ENCODE data around the gene LMNA.

DNA sequence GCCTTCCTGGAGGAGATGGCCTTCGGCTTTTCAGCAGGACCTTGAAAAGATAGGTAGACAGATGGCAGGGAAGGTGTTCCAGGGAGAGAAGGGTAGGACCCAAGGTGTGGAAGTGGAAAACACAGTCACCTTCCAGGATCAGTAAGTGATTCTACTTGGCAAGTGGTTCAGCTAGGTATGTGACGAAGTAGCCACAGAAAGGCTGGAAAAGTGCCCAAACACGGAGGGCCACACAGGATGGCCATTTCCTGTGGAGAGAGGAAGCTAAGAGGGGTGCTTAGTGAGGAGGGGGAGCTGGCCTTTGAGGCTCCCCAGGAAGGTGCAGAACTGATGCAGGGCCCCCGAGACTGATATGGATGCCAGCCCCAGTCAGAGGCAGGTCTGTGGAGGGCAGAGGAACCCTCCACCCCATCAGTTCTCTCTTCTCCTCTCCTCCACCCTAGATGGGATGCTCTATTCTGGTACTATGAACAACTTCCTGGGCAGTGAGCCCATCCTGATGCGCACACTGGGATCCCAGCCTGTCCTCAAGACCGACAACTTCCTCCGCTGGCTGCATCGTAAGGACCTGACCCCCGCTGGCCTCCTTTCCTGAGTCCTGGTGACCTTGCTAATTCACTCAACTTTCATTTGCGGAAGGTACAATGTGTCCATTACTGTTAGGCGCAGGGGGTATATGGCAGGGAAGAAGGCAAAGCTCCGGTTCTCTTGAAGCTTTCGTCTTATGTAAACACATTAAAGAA lies 45.7 kb downstream of the LMNA start:
- no peak for TF ChIP-seq EZH2 (IDR thresholded peaks at IDR 0.05; ENCODE audit: borderline replicate concordance, low read depth, low read length, poor library complexity, severe bottlenecking)
- TF ChIP-seq, protein P1, sequence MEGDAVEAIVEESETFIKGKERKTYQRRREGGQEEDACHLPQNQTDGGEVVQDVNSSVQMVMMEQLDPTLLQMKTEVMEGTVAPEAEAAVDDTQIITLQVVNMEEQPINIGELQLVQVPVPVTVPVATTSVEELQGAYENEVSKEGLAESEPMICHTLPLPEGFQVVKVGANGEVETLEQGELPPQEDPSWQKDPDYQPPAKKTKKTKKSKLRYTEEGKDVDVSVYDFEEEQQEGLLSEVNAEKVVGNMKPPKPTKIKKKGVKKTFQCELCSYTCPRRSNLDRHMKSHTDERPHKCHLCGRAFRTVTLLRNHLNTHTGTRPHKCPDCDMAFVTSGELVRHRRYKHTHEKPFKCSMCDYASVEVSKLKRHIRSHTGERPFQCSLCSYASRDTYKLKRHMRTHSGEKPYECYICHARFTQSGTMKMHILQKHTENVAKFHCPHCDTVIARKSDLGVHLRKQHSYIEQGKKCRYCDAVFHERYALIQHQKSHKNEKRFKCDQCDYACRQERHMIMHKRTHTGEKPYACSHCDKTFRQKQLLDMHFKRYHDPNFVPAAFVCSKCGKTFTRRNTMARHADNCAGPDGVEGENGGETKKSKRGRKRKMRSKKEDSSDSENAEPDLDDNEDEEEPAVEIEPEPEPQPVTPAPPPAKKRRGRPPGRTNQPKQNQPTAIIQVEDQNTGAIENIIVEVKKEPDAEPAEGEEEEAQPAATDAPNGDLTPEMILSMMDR (conservative IDR thresholded peaks at IDR 0.05; ENCODE audit: low read depth, low read length) = no peak

Measured in A673 (cell line).